GM21528 (cell line): ENCODE measurements around the gene CCDC33.
A peak's percentile ranks its signal among the peaks of the same experiment; 100 is the strongest.
"Not testable (repeated sequence)": the region's sequence is repeated elsewhere in the genome, so short reads cannot be mapped to it uniquely, and the experiment has no call there.

Source experiments
- ATAC-seq: cut with Tn5 transposase; IDR thresholded peaks from one replicate; pipeline ENCODE4 v1.9.1; 2021; ENCODE audit warnings: mild to moderate bottlenecking, moderate library complexity; ENCODE audit not compliant: unreplicated experiment, low FRiP score

The CCDC33 gene

GRCh38 chr15:74350295-74351275, 114.5 kb downstream of the CCDC33 start:
- no peak for ATAC-seq

- no peak for ATAC-seq
These were observed 115.5 kb downstream of the CCDC33 start for GRCh38 chr15:74351670-74352069.

DNA sequence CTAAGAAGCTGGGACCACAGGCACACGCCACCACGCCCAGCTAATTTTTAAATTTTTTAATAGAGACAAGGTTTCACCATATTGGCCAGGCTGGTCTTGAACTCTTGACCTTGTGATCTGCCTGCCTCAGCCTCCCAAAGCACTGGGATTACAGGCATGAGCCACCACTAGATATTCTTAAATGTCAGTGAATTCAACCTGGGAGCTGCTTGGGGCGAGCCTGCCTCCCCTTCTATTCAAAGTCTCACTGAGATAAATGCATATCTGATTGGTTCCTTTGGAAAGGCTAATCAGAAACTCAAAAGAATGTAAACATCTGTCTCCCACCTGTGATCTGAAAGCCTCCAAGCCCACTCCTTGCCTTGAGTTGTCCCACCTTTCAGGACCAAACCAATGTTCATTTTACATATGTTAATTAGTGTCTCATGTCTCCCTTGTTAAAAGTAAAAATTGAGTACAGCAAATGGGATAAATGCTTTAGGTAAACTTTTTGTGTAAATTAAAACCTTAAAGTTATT, 116.3 kb downstream of the CCDC33 start:
- ATAC-seq: no peak

GRCh38 chr15:74353992-74354391, 117.9 kb downstream of the CCDC33 start:
- not testable (repeated sequence) for ATAC-seq

DNA sequence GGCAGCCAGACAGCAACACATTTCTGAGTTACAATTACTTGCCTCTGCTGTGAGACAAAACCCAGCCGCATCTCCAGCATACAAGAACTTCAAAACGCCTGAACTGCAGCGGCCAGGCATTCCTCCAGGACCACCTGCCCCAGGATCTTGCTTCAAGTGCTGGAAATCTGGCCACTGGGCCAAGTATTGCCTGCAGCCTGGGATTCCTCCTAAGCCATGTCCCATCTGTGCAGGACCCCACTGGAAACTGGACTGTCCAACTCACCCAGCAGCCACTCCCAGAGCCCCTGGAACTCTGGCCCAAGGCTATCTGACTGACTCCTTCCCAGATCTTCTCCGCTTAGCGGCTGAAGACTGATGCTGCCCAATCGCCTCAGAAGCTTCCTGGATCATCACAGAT, 119.9 kb downstream of the CCDC33 start:
- not testable (repeated sequence) for ATAC-seq

DNA sequence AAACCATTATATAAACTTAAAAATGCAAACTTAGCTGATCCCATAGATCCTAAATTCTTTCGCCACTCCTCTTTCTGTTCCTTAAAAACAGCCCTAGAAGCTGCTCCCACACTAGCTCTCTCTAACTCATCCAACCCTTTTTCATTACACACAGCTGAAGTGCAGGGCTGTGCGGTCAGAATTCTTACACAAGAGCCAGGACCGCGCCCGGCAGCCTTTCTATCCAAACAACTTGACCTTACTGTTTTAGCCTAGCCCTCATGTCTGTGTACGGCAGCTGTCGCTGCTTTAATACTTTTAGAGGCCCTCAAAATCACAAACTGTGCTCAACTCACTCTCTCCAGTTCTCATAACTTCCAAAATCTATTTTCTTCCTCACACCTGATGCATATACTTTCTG, 121.4 kb downstream of the CCDC33 start:
- ATAC-seq: not testable (repeated sequence)

- not testable (repeated sequence) for ATAC-seq
These were observed 123.2 kb downstream of the CCDC33 start for GRCh38 chr15:74359376-74359775.

DNA sequence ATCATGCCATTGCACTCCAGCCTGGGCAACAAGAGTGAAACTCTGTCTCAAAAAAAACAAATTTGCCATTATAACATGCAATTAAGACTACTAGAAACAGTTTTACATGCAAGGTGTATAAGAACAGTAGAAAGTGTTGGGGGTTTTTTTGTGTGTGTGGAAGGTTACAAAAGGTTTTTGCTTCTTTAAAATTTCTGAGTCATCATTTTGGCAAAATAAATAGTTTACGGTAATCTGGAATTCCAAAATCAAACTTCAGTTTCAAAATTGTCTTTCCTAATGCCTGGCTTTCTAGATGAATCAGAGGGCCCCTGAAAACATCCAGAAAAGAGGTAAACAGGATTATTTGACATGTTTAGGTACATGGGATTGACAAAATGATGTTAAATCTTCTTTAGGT, 124.7 kb downstream of the CCDC33 start:
- ATAC-seq: not testable (repeated sequence)

DNA sequence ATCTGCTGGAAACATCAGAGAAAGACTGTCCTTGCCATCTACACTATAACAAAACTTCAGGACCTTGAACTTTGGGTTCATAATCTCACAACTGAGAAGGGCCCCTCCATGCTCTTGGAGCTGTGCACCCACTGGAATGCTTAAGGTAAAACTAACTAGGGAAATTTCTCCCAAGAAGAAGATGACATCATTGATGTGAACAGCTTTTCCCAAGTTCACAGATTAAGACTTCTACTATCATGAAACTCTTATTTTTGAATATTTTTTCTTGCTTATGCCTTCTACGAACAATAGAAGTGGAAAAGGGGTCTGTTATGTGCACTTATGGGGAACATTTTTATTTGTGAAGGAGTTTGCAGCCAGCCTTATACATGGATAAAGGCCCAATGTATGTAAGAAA, 126.4 kb downstream of the CCDC33 start:
- ATAC-seq: no peak

DNA sequence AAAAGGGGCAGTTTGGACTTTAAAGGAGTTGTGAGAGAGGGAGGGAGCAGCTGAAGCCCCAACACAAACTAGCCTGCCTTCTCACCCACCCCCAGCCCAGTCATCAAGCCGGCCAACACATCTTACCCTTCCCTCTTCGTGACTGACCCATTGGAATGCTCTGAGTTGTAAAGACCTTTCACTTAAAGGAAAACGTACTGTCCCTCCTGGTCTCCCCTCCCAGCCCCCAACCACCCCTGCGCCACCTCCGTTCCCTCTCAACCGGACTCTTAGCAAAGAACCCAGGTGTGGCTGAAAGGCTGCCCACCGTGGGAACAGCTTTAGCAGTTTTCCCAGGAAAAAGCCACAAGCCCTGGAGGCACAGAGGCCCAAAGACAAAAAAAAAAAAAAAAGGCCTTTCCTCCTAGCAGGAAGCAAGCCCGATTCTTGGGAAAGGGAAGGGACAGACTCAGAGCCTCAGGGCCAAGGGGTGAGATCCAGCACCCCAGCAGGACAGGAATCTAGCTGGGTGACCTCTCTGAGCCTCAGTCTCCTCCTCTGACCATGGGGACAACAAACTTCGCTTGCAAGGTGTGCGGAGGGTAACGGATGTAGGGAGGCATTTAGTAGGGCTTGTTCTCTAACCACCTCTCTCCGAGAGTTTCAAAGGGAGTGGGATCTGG, 128.9 kb downstream of the CCDC33 start:
- no peak for ATAC-seq

- ATAC-seq: no peak
These were observed 129.7 kb downstream of the CCDC33 start for GRCh38 chr15:74365598-74366445.

DNA sequence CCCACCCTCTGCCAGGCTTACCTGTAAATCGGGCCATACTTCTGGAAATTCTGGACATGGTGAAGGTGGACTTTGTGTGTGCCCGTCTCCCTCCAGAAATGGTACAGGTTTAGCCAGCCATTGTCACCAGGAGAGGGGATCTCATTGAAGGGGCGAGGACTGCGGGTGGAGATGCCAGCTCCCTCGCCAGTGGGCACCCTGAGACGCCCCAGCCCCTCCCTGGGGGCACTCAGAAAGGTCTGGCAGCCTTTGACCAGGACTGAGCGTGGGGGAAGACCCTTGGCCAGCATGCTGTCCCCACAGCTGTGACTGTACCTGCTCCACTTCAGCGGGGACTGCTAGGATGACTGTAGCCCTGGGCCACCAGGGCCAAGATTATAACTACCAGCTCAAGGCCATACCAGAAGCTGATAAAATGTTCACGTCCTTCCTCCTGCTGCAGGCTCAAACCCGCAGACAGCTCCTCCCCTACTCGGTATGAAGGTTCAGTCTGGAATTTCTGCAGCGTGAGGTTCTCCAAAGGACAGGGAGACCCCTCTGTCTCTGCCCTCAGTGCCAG, 131.2 kb downstream of the CCDC33 start, which contains the start of gene CYP11A1:
Gene CYP11A1, minus strand, starts transcription at position 351 of the 559 bp plus-strand sequence. Its CDS starts 61 bp downstream, at position 290.
- ATAC-seq: no peak

DNA sequence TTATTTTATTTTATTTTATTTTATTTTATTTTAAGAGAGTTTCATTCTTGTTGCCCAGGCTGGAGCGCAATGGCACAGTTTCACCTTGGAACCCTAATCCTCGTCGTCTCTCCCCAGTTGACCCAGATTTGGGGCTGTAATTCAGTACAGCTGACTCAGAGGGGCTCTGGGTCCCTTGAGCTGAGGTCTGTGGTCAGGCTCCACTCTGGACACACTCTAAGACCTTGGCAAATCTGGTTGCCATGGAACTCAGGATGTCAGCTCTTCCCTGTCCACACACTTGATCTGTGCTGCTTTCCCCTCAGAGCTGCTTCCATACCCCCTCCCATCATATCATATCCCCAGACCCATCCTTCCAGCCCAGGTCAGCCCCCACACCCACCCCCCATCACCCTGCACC, 132.0 kb downstream of the CCDC33 start:
- ATAC-seq: no peak

GRCh38 chr15:74369084-74369745, 133.1 kb downstream of the CCDC33 start:
- no peak for ATAC-seq

GRCh38 chr15:74369756-74370155, 133.6 kb downstream of the CCDC33 start:
- no peak for ATAC-seq

DNA sequence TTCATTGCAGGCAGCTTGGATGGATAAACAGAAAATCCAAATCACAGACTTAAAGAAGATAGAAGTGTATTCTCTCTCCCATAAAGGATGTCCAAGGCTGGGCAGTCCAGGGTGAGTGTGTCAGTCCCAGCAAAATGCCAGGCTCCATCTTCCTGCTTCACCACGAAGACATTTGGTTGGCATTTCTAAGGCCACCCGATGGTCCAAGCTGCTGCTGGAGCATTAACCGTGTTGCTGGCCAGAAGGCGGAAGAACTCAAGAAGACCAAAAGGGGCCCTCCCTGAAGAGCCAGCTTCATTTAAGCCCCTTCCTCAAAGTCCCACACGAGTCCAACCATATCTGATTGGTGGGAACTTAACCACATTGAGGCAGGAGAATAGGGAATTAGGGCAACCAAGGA, 134.3 kb downstream of the CCDC33 start:
- no peak for ATAC-seq

DNA sequence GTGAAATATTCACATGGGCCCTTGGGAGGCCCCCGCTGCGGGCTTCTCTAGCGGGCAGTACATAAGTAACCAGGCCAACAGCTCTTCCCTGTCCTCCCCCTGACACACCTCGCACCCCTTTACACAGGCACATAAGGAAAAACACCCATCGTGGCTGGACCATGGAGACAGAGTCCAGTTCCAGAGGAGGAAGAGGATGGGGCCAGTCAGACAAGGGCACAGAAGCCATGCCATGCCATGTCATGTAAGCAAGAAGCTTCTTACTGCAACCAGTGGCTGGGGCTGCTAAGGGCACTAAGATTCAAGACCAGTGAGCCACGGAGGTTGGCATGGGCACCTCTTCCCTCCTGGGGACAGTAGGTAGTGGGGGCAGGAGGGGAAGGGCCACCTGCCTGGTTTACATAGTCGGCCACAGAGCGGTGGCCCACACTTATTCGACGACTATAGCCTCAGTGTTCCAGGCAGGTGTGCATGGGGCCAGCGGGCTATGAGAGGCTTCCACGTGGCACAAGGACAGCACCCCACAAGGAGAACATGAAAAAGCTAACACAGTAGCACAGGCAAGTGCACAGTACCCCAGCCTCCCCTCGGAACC, 137.0 kb downstream of the CCDC33 start:
- no peak for ATAC-seq

DNA sequence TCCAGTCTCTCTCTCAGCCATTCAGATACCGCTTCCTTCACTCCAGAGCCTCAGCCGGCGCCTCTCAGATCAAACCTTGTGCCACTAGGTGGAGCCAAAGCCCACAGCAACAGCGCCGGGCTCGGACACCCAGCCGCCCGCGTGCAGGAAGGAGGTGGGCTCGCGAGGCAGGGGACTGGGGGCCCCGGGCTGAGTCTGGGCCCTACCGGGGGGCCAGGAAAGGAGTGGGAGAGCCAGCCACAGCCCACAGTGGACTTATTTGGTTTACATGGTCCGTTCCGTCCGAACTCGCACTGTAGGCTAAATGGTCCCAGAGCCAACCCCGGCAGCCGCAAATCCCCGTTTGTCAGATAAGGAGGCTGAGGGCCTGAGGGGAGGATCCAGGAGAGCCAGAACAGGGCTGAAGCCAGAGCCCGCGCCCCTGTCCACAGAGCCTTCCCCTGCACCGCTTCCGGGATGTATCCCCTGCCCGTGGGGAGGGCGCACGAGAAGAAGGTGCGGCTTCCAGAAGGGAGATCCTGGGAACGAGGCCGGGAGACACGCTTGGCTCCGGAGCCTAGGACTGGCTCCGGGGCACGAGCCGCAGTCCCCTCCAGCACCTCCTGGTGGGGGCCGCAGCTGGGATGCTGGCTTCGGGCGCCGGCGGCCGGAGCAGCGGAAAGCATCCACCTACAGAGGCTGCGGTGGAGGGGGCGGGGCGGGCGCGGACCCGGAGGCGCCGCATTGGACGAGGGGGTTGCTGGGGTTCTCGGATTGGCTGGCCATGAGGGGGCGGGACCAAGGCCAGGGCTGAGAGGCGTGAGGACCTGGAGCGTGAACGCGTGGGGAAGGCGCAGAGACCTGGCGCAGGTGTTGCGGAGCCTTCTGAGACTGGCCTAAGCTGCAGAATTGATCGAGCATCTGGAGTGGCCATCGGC, 137.9 kb downstream of the CCDC33 start:
- peak; percentile 64 for ATAC-seq
